SJCRH30 (cell line): Measurements from ENCODE around the gene TMED3. TPM values are rescaled to one million over a fixed set of nuclear protein-coding genes. Genes with fewer than 3 reads are reported as not detected.
"Not testable (repeated sequence)": the region's sequence is repeated elsewhere in the genome, so short reads cannot be mapped to it uniquely, and the experiment has no call there.

Experiments used
- DNase-seq, 2 experiments: peaks; one replicate each; pipeline ENCODE4 v3.0.0-alpha.2; 2015 to 2020
- H3K27ac ChIP-seq: fragments of 250-450 bp; sonication (Bioruptor Pico); 2 replicates; pipeline ENCODE4 v1.5.1; 2020; ENCODE audit warnings: mild to moderate bottlenecking, moderate library complexity
- H3K27me3 ChIP-seq: fragments of 250-450 bp; sonication (Bioruptor Pico); 2 replicates; pipeline ENCODE4 v1.5.1; 2020; ENCODE audit warnings: mild to moderate bottlenecking, moderate library complexity
- H3K36me3 ChIP-seq: fragments of 250-450 bp; sonication (Bioruptor Pico); 2 replicates; pipeline ENCODE4 v1.5.1; 2020; ENCODE audit warnings: mild to moderate bottlenecking, moderate library complexity
- H3K4me1 ChIP-seq: fragments of 250-450 bp; sonication (Bioruptor Pico); 2 replicates; pipeline ENCODE4 v1.5.1; 2020; ENCODE audit warnings: mild to moderate bottlenecking, moderate library complexity
- H3K4me3 ChIP-seq: fragments of 250-450 bp; sonication (Bioruptor Pico); 2 replicates; pipeline ENCODE4 v1.5.1; 2020; ENCODE audit warnings: mild to moderate bottlenecking, moderate library complexity
- H3K9me3 ChIP-seq: fragments of 250-450 bp; sonication (Bioruptor Pico); replicated peaks from 2 replicates; pipeline ENCODE4 v1.5.1; 2020; ENCODE audit warnings: mild to moderate bottlenecking, moderate library complexity
- total RNA-seq: library from RNA; depleted of rRNA; stranded (reverse); fragments of >200 nt; shearing (Covaris generic); gene quantifications from 2 replicates; pipeline ENCODE4 v1.2.3, GENCODE V29; 2014

The TMED3 gene
- total RNA-seq, 1 experiment from 2014 or later: 31.9 TPM

DNA sequence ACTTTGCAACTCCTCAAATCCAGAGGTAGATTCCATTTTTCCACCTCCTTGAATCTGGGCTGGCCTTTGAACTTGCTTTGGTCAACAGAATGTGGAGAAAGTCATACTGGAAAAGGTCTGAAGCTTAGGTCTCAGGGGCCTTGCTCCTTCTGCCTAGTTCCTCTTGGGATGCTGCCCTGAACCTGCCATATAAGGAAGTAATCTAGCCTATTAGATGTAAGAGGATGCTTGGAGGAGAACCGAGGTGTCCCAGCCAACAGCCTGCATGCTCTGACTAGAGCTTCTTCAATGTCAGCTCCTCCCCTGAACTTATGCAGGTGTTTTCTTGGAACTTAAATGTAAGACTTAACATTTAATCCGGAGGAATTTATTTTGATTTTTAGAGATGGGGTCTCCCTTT lies 2.0 kb upstream of the TMED3 start:
- H3K27me3 ChIP-seq: 0 out of 2 replicates have a peak, but pooled peaks cover 8% of the 10 kb centered on the region
- H3K27ac ChIP-seq: no peak overlapping the region
- no peak overlapping the region for H3K4me3 ChIP-seq
- peaks cover 1% of the 10 kb centered on the region for H3K36me3 ChIP-seq
- no peaks in the 10 kb centered on the region; the same call in 1 of the 2 replicates for H3K4me1 ChIP-seq
- H3K9me3 ChIP-seq: no peaks in the 10 kb centered on the region
- DNase-seq: no peak

- Histone ChIP-seq H3K36me3 (peaks cover 19% of the 10 kb centered on the region), H3K9me3 (no peaks in the 10 kb centered on the region), H3K27ac (no peak overlapping the region), H3K4me1 (no peaks in the 10 kb centered on the region; the same call in 1 of the 2 replicates), H3K27me3 (0 out of 2 replicates have a peak, but pooled peaks cover 2% of the 10 kb centered on the region), H3K4me3 (peak overlapping the region; percentile 85)
- DNase-seq: no peak
Measured at GRCh38 chr15:79310612-79310984, 314 bp upstream of the TMED3 start.

GRCh38 chr15:79311901-79312553 lies 1.1 kb downstream of the TMED3 start:
- Histone ChIP-seq H3K36me3 (peaks cover 30% of the 10 kb centered on the region), H3K27me3 (no peaks in the 10 kb centered on the region), H3K4me3 (peak overlapping the region; percentile 85), H3K9me3 (no peaks in the 10 kb centered on the region), H3K27ac (no peak overlapping the region), H3K4me1 (no peaks in the 10 kb centered on the region; the same call in 1 of the 2 replicates)
- DNase-seq: no peak

DNA sequence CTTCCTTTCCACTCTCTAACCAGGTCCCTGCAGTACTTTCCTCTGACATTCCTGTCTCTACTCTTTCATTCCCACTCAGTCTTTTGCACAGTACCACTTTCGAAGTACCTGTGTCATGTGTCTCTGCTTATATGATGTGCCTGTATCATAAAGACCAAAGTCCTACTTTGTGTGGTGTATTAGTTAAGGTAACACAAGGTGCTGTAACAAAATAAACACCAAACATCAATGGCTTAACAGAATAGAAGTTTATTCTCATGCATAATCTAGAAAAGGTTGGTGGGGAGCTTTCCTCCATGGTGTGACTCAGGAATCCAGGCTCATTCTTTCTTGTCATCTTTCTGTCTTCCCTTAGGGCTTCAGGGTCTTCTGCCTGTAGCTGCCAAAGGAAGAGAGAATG lies 3.3 kb downstream of the TMED3 start:
- H3K36me3 ChIP-seq: peaks cover 50% of the 10 kb centered on the region
- no peaks in the 10 kb centered on the region for H3K27me3 ChIP-seq
- no peak for DNase-seq
- H3K9me3 ChIP-seq: no peaks in the 10 kb centered on the region
- no peak overlapping the region for H3K4me3 ChIP-seq
- H3K27ac ChIP-seq: no peak overlapping the region
- H3K4me1 ChIP-seq: no peaks in the 10 kb centered on the region; the same call in 1 of the 2 replicates

DNA sequence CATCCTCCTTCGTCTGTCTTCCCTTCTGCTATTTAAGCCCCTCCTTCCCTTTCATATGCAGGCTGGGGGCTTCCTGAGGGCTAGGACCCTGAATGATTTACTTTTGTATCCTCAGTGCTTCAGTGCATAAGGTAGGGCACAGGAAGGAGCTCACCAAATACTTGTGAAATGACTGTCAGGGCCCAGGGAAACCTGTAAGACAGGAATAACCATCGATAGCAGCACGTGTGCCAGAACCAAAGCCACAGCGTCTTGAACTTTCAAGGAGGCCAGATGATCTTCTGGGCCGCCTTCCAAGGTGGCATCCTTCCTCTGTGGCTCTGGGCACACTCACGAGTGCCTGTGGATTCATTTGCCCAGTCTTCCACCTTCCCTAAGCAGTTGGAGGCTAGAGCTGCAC lies 3.9 kb downstream of the TMED3 start:
- Histone ChIP-seq H3K4me3 (no peak overlapping the region), H3K4me1 (no peaks in the 10 kb centered on the region; the same call in 1 of the 2 replicates), H3K27ac (no peak overlapping the region), H3K27me3 (no peaks in the 10 kb centered on the region), H3K9me3 (no peaks in the 10 kb centered on the region), H3K36me3 (peaks cover 56% of the 10 kb centered on the region)
- no peak for DNase-seq

- H3K27me3 ChIP-seq: no peaks in the 10 kb centered on the region
- H3K9me3 ChIP-seq: no peaks in the 10 kb centered on the region
- H3K27ac ChIP-seq: no peak overlapping the region
- DNase-seq: no peak
- no peaks in the 10 kb centered on the region; the same call in 1 of the 2 replicates for H3K4me1 ChIP-seq
- H3K36me3 ChIP-seq: peaks cover 56% of the 10 kb centered on the region
- H3K4me3 ChIP-seq: no peak overlapping the region
Measured at GRCh38 chr15:79315623-79316328, 4.9 kb downstream of the TMED3 start.

- peaks cover 60% of the 10 kb centered on the region for H3K36me3 ChIP-seq
- no peaks in the 10 kb centered on the region; the same call in 1 of the 2 replicates for H3K4me1 ChIP-seq
- no peak for DNase-seq
- no peak overlapping the region for H3K4me3 ChIP-seq
- H3K27ac ChIP-seq: no peak overlapping the region
- H3K27me3 ChIP-seq: no peaks in the 10 kb centered on the region
- H3K9me3 ChIP-seq: no peaks in the 10 kb centered on the region
Measured at GRCh38 chr15:79316864-79317263, 6.0 kb downstream of the TMED3 start.

DNA sequence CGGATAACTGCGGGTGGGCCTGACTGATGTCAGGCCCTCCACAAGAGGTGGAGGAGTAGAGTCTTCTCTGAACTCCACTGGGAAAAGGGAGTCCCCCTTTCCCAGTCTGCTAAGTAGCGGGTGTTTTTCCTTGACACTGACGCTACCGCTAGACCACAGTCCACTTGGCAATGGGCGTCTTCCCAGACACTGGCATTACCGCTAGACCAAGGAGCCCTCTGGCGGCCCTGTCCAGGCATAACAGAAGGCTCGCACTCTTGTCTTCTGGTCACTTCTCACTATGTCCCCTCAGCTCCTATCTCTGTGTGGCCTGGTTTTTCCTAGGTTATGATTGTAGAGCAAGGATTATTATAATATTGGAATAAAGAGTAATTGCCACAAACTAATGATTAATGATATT lies 9.1 kb downstream of the TMED3 start:
- not testable (repeated sequence) for H3K4me1 ChIP-seq, H3K9me3 ChIP-seq, H3K4me3 ChIP-seq, H3K27me3 ChIP-seq, H3K27ac ChIP-seq, DNase-seq
- peaks cover 59% of the 10 kb centered on the region for H3K36me3 ChIP-seq

DNA sequence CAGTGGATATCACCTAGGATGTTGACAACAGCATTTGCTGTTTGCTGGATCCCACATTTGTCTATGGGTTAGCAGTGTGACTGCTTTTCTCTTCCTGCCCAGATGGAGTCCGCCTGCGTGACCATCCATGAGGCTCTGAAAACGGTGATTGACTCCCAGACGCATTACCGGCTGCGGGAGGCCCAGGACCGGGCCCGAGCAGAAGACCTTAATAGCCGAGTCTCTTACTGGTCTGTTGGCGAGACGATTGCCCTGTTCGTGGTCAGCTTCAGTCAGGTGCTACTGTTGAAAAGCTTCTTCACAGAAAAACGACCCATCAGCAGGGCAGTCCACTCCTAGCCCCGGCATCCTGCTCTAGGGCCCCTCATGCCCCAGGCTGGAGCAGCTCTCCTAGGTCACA lies 11.0 kb downstream of the TMED3 start:
- Histone ChIP-seq H3K4me1 (no peaks in the 10 kb centered on the region), H3K36me3 (peaks cover 43% of the 10 kb centered on the region), H3K4me3 (no peak overlapping the region), H3K27ac (no peak overlapping the region), H3K27me3 (no peaks in the 10 kb centered on the region), H3K9me3 (no peaks in the 10 kb centered on the region)
- DNase-seq: no peak

DNA sequence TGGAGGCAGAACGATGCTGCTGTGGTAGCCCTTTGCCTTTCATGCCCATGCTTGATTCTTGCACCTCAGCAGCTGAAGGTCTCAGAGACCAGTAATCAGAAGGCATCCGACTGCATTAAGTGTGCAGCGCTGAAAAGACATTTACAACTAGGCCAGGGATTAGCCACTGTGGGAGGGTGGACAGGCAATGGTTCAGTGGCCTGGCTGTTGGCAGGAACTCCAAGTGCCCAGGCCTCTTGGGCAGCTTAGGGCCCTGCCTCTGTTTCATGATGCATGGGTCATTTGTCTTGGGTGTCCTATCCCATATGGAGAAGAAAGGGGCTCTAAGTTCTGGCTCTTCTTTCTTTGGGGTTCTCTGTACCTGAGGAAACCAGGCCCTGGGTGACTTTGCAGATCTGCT lies 11.4 kb downstream of the TMED3 start:
- H3K4me1 ChIP-seq: no peaks in the 10 kb centered on the region
- H3K9me3 ChIP-seq: no peaks in the 10 kb centered on the region
- H3K4me3 ChIP-seq: no peak overlapping the region
- H3K36me3 ChIP-seq: peaks cover 39% of the 10 kb centered on the region
- no peak for DNase-seq
- no peak overlapping the region for H3K27ac ChIP-seq
- no peaks in the 10 kb centered on the region for H3K27me3 ChIP-seq

DNA sequence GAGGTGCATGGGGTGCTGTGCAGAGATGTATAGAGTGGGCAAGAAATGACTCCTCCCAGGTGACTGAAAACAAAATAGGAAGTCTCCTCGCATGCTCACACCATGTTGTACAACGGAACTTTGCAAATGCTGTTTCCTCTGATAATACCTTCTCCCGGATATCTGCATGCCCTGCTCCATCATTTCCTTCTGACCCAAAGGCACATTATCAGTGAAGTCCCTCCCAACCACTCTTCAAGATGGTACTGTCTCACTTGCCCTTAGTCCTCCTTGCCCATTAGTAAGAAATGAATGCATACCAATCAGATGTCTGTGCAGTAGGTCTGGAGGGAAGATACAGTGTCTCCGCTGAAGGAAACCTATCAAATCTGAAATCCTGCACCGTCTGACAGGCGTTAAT lies 12.0 kb downstream of the TMED3 start:
- Histone ChIP-seq H3K27ac (no peak overlapping the region), H3K9me3 (no peaks in the 10 kb centered on the region), H3K36me3 (peaks cover 33% of the 10 kb centered on the region), H3K4me3 (no peak overlapping the region), H3K27me3 (no peaks in the 10 kb centered on the region), H3K4me1 (no peaks in the 10 kb centered on the region)
- no peak for DNase-seq

GRCh38 chr15:79329171-79329611 lies 18.3 kb downstream of the TMED3 start:
- H3K4me3 ChIP-seq: no peak overlapping the region
- no peaks in the 10 kb centered on the region; the same call in 1 of the 2 replicates for H3K36me3 ChIP-seq
- H3K4me1 ChIP-seq: no peaks in the 10 kb centered on the region
- DNase-seq: no peak
- H3K27ac ChIP-seq: no peak overlapping the region
- H3K27me3 ChIP-seq: no peaks in the 10 kb centered on the region
- H3K9me3 ChIP-seq: no peaks in the 10 kb centered on the region

GRCh38 chr15:79332824-79333510 lies 22.1 kb downstream of the TMED3 start:
- Histone ChIP-seq H3K4me3 (no peak overlapping the region), H3K4me1 (no peaks in the 10 kb centered on the region), H3K36me3 (no peaks in the 10 kb centered on the region), H3K27me3 (no peaks in the 10 kb centered on the region), H3K9me3 (no peaks in the 10 kb centered on the region), H3K27ac (no peak overlapping the region)
- DNase-seq: no peak

- Histone ChIP-seq H3K27me3 (no peaks in the 10 kb centered on the region), H3K9me3 (no peaks in the 10 kb centered on the region), H3K27ac (no peak overlapping the region), H3K4me1 (no peaks in the 10 kb centered on the region), H3K36me3 (no peaks in the 10 kb centered on the region), H3K4me3 (no peak overlapping the region)
- no peak for DNase-seq
Measured at GRCh38 chr15:79337591-79337990, 26.7 kb downstream of the TMED3 start.
